Vagina (tissue), 2 donors: ENCODE data around the gene NT5C1A. TPM values are rescaled to one million over a fixed set of nuclear protein-coding genes. Genes with fewer than 3 reads are reported as not detected.

Source experiments
- DNase-seq, 2 donors: peaks; one replicate each; pipeline ENCODE4 v3.0.0-alpha.2; 2017; ENCODE audit errors: extremely low spot score in 2 of 2
- H3K27ac ChIP-seq: fragments of 200-600 bp; sonication (generic); one replicate; pipeline ENCODE4 v1.5.1; 2019
- H3K27me3 ChIP-seq: fragments of 200-600 bp; sonication (generic); one replicate; pipeline ENCODE4 v1.5.1; 2019
- H3K36me3 ChIP-seq, 2 donors: fragments of 200-600 bp; sonication (generic); one replicate each; pipeline ENCODE4 v1.5.1; 2017 to 2019
- H3K4me1 ChIP-seq: fragments of 200-600 bp; sonication (generic); one replicate; pipeline ENCODE4 v1.5.1; 2019
- H3K4me3 ChIP-seq, 2 donors: fragments of 200-600 bp; sonication (generic); 1 replicate in 1 of 2; 2 replicates in 1 of 2; pipeline ENCODE4 v1.5.1; 2016 to 2019
- H3K9me3 ChIP-seq: fragments of 200-600 bp; sonication (generic); one replicate; pipeline ENCODE4 v1.5.1; 2019
- CTCF ChIP-seq, 3 experiments: fragments of 450-650 bp in 2 of 3; fragments of 200-600 bp in 1 of 3; sonication (generic) in 1 of 3; IDR thresholded peaks; one replicate each; pipeline ENCODE4 v1.5.1; 2017 to 2019; ENCODE audit warnings: antibody characterized with exemption in 3 of 3, mild to moderate bottlenecking in 2 of 3, moderate library complexity in 2 of 3
- POLR2A ChIP-seq, 2 donors: fragments of 450-650 bp; IDR thresholded peaks; one replicate each; pipeline ENCODE4 v1.6.1; 2017; ENCODE audit warnings: antibody characterized with exemption in 2 of 2, mild to moderate bottlenecking in 2 of 2, moderate library complexity in 2 of 2
- POLR2AphosphoS5 ChIP-seq, 2 donors: sonication (generic); formaldehyde crosslinking; IDR thresholded peaks; one replicate each; pipeline ENCODE4 v1.9.0; 2017; ENCODE audit warnings: antibody characterized with exemption in 2 of 2, mild to moderate bottlenecking in 2 of 2, low read depth in 1 of 2; ENCODE audit not compliant: insufficient read depth in 1 of 2
- intact Hi-C: fragments of 100-400 bp; cut with DNase I; formaldehyde crosslinking; loops from one replicate; pipeline ENCODE4 v1.15.1; 2023
- total RNA-seq: library from RNA; depleted of rRNA; stranded (reverse); fragments of >200 nt; gene quantifications from one replicate; pipeline ENCODE4 v1.2.3, GENCODE V29; 2016

The NT5C1A gene
- total RNA-seq, 1 donor from 2014 or later = not detected

DNA sequence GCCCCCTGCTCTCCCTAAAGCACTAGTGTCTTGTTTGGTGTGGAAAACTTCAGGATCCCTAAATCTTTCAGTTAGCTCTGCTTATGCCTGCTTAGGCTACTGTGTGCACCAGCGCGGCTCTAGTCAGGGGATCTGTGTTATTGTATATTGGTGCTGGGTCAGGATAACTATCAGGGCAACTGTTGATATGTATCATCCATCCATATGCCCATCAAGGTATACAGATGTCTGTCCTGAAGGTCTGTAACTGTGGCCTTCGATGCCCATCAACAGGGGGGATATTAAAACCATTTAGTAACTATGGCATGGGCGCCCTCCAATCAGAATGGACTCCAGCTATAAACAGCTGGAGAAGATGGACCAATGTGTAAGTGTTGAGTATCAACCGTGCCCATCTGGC lies 12.4 kb downstream of the NT5C1A start:
- no peaks in the 10 kb centered on the region for H3K4me1 ChIP-seq
- no peaks in the 10 kb centered on the region for H3K9me3 ChIP-seq
- H3K36me3 ChIP-seq = no peaks in the 10 kb centered on the region
- H3K4me3 ChIP-seq = no peak overlapping the region
- H3K27ac ChIP-seq = no peak overlapping the region
- intact Hi-C loops = no loop called here
- H3K27me3 ChIP-seq = no peaks in the 10 kb centered on the region
- no peak for DNase-seq
- TF ChIP-seq POLR2A (IDR thresholded peaks at IDR 0.05) (no peak), CTCF (IDR thresholded peaks at IDR 0.05) (no peak), POLR2AphosphoS5 (IDR thresholded peaks at IDR 0.05; ENCODE audit: insufficient read depth in 1 of 2, low read depth in 1 of 2) (no peak)

- TF ChIP-seq POLR2A (IDR thresholded peaks at IDR 0.05) (no peak), CTCF (IDR thresholded peaks at IDR 0.05) (no peak), POLR2AphosphoS5 (IDR thresholded peaks at IDR 0.05; ENCODE audit: insufficient read depth in 1 of 2, low read depth in 1 of 2) (no peak)
- Histone ChIP-seq H3K4me3 (no peak overlapping the region), H3K27me3 (no peaks in the 10 kb centered on the region), H3K27ac (no peak overlapping the region), H3K4me1 (no peaks in the 10 kb centered on the region), H3K9me3 (no peaks in the 10 kb centered on the region), H3K36me3 (no peaks in the 10 kb centered on the region)
- DNase-seq = no peak
- intact Hi-C loops = no loop called here
Measured at GRCh38 chr1:39659110-39659509, 12.8 kb downstream of the NT5C1A start.

DNA sequence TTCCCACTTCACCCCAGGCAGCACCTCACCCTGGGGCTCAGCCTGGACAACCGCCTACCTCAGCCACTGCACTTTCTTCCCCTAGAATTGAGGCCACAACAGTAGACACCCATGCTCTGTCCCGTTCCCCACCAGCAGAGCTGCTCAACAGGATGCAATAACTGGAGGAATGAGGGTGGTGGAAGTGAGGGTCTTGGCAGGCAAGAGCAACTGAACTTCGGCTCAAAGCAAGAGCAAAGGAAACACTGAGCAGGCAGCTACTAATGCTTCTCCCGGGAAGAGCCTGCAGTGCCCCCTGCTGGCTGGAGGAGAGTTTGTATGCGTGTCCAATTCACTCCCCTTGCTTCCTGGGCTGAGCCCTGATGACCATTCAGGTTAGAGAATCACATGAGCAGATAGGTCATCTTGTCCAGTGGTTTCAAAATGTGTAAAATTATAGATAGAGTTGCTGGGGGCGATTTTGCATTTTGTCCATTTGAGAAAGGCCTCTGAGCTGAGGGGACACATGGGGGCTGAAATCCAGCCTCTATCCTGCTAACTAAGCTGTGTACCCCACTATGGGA lies 13.9 kb downstream of the NT5C1A start:
- TF ChIP-seq POLR2A (IDR thresholded peaks at IDR 0.05) = no peak
- peak; percentile 23 to 53 (median 49) for TF ChIP-seq CTCF (IDR thresholded peaks at IDR 0.05)
- no peak overlapping the region for H3K27ac ChIP-seq
- intact Hi-C loops = no loop called here

DNA sequence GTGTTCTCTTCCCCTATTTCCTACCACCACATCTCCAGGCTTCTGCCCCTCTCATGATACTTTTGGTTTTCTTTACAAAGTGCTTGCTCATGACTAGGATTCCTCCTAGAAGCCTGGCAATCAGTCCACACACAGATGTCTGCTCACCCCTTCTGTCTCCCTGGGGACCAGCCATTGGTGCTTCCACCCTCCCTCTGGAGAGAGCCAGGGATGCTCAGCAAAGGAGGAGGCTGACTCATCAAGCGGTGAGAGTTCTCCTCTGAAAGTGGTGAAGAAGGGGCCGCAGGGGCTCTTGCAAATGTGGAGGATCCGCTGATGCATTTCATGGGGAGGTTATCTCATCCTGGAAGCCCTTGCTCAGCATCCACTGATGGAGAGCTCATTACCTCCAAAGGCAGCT lies 14.5 kb downstream of the NT5C1A start:
- H3K27me3 ChIP-seq = no peaks in the 10 kb centered on the region
- TF ChIP-seq POLR2AphosphoS5 (IDR thresholded peaks at IDR 0.05; ENCODE audit: insufficient read depth in 1 of 2, low read depth in 1 of 2) (no peak), CTCF (IDR thresholded peaks at IDR 0.05) (no peak), POLR2A (IDR thresholded peaks at IDR 0.05) (no peak)
- DNase-seq = no peak
- H3K4me1 ChIP-seq = no peaks in the 10 kb centered on the region
- no peak overlapping the region for H3K27ac ChIP-seq
- H3K36me3 ChIP-seq = no peaks in the 10 kb centered on the region
- intact Hi-C loops = no loop called here
- H3K4me3 ChIP-seq = no peak overlapping the region
- no peaks in the 10 kb centered on the region for H3K9me3 ChIP-seq

More for the DNA sequence above, 13.9 kb downstream of the NT5C1A start:
- DNase-seq = no peak
- H3K4me3 ChIP-seq = no peak overlapping the region
- H3K36me3 ChIP-seq = no peaks in the 10 kb centered on the region
- H3K27me3 ChIP-seq = no peaks in the 10 kb centered on the region
- no peaks in the 10 kb centered on the region for H3K9me3 ChIP-seq
- H3K4me1 ChIP-seq = no peaks in the 10 kb centered on the region

- H3K9me3 ChIP-seq = no peaks in the 10 kb centered on the region
- intact Hi-C loops = no loop called here
- H3K4me1 ChIP-seq = no peaks in the 10 kb centered on the region
- no peaks in the 10 kb centered on the region for H3K27me3 ChIP-seq
- no peak overlapping the region for H3K27ac ChIP-seq
- no peaks in the 10 kb centered on the region for H3K36me3 ChIP-seq
- TF ChIP-seq POLR2AphosphoS5 (IDR thresholded peaks at IDR 0.05; ENCODE audit: insufficient read depth in 1 of 2, low read depth in 1 of 2) = no peak
- DNase-seq = no peak
- H3K4me3 ChIP-seq = no peak overlapping the region
Measured at GRCh38 chr1:39656391-39656790, 15.5 kb downstream of the NT5C1A start.
